UCSD-AML1 (cell line): ENCODE measurements around the gene BAHCC1.
A peak's percentile ranks its signal among the peaks of the same experiment; 100 is the strongest.

Experiments used
- DNase-seq: peaks from one replicate; lab custom pipeline; 2025; ENCODE audit not compliant: unreplicated experiment; lab: John Stamatoyannopoulos, UW

Gene BAHCC1

GRCh38 chr17:81386141-81386645 is 9.1 kb upstream of the BAHCC1 start:
- no peak for DNase-seq

- DNase-seq: no peak
These were observed 8.6 kb upstream of the BAHCC1 start for GRCh38 chr17:81386646-81387099.

GRCh38 chr17:81387100-81388090 is 7.9 kb upstream of the BAHCC1 start:
- peak; percentile 50 for DNase-seq

GRCh38 chr17:81388091-81388611 is 7.1 kb upstream of the BAHCC1 start:
- no peak for DNase-seq

GRCh38 chr17:81388612-81389367 is 6.5 kb upstream of the BAHCC1 start:
- peak; percentile 32 for DNase-seq

- DNase-seq: no peak
These were observed 5.7 kb upstream of the BAHCC1 start for GRCh38 chr17:81389585-81389984.

GRCh38 chr17:81390029-81390872 is 5.0 kb upstream of the BAHCC1 start:
- no peak for DNase-seq

GRCh38 chr17:81390873-81391255 is 4.4 kb upstream of the BAHCC1 start:
- DNase-seq: no peak

- DNase-seq: no peak
These were observed 3.8 kb upstream of the BAHCC1 start for GRCh38 chr17:81391293-81391935.

GRCh38 chr17:81391936-81392908 is 3.0 kb upstream of the BAHCC1 start:
- peak; percentile 33 for DNase-seq

GRCh38 chr17:81392909-81393654 is 2.2 kb upstream of the BAHCC1 start:
- no peak for DNase-seq

GRCh38 chr17:81393684-81394376 is 1.4 kb upstream of the BAHCC1 start:
- peak; percentile 98 for DNase-seq

- DNase-seq: no peak
These were observed 808 bp upstream of the BAHCC1 start for GRCh38 chr17:81394377-81394920.

GRCh38 chr17:81395600-81396277 is 482 bp downstream of the BAHCC1 start:
- DNase-seq: no peak

GRCh38 chr17:81396278-81396721 is 1.0 kb downstream of the BAHCC1 start:
- DNase-seq: no peak

- peak; percentile 69 for DNase-seq
These were observed 1.6 kb downstream of the BAHCC1 start for GRCh38 chr17:81396722-81397313.
